LHCN-M2 (cell line): ENCODE results near the gene CSF1R. TPM values are rescaled to one million over a fixed set of nuclear protein-coding genes. Genes with fewer than 3 reads are reported as not detected.
A peak's percentile ranks its signal among the peaks of the same experiment; 100 is the strongest.

Experiments used
- DNase-seq: peaks from one replicate; pipeline ENCODE4 v3.0.0-alpha.2; 2012; ENCODE audit warnings: low read depth
- total RNA-seq: library from RNA; depleted of rRNA; stranded (reverse); fragments of >200 nt; gene quantifications from 2 replicates; pipeline ENCODE4 v1.2.3, GENCODE V29; 2014

CSF1R gene
- total RNA-seq, 1 experiment from 2014 or later, result 0.40 TPM

- no peak for DNase-seq
Measured at GRCh38 chr5:150120617-150121447, 34.5 kb upstream of the CSF1R start.

GRCh38 chr5:150120062-150120441, 33.7 kb upstream of the CSF1R start:
- no peak for DNase-seq

GRCh38 chr5:150119421-150120061, 33.2 kb upstream of the CSF1R start:
- DNase-seq, result no peak

GRCh38 chr5:150118561-150119229, 32.3 kb upstream of the CSF1R start:
- no peak for DNase-seq

DNA sequence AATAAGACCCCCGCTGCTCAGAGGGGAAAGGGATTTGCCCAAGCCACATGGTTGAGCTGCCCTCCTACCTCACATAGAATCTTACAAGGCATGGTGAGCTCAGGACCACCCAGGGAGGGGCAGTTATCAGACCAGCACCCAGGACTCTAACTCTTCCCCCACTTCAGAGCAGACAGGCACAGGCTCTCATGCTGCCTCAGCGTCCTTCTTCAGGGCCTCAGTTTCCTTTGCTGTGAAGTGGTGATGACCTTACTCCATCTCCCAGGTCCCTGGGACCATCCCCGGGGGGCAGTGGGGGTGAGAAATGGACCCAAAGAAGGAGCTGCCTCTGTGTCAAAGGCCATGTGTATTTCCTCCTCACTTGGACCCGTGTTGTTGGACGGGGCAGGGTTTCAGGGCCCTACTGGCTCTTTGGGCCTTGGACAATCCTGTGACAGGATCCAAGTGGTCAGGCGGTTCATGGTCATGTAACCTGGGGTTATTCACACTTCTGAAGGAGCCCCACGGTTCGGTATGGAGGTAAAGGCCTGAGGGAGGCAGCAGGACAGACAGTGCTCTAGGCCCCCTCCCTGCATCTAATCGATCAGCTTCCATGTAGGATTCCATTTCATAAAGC, 31.7 kb upstream of the CSF1R start:
- no peak for DNase-seq

DNA sequence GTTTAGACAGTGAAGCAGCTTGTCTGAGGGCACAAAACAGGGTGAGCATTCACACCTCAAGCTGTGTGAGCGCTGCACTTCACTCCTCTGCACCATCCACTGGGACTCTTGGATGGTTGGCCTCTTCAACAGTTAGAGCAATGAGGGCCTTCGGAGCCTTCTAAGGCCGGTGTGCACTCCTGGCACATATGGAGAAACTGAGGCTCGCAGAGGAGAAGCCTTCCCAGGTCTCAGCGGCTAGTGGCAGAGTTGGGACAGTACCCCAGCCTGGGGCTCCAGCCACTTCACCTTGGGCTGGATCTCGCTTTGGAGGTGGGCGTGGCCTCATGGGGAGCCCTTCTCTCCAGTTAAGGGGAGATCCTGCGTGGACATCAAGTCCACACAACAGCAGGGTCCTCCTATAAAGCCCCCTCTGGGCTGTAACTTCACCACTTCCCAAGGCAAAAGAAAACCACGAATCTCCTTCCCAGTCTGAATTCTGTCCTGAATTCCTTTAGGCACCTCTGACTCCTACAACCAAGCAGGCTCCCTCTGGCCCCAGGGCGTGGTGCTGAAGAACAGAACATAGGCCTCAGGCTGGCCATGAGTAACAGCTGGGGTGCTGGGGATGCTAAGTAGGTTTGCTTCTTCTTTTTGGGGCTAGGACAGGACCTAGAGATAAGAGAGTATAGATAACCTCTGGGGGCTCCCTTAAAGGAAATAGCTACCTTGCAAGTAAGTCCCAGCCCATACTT, 30.5 kb upstream of the CSF1R start:
- DNase-seq, result no peak

- no peak for DNase-seq
Measured at GRCh38 chr5:150114773-150115408, 28.5 kb upstream of the CSF1R start.

DNA sequence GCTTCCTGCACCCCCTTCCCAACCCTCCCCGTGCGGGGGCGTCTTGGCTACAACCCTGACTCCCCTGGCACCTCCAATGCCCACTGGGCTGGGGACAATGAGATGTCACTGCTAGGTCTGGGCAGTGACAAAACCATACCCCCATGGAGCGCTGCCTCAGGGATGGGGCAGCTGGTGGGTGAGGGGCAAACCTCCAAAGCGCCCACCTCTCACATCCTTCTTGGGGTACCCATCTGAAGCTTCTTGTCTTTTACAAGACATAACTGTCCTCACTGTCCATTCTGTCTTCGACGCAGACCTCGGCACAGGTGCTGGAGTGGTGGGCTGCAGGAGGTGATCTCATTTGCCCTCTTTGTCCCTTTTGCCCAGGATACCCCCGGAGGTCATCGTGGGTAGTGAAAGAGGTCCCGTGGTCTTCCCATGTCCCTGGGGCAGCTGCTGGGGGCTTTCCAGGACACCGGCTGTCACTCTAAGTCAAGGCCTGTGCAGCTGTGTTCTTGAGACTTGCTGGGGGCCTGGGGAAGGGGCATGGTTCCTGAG, 27.8 kb upstream of the CSF1R start:
- DNase-seq, result no peak

DNA sequence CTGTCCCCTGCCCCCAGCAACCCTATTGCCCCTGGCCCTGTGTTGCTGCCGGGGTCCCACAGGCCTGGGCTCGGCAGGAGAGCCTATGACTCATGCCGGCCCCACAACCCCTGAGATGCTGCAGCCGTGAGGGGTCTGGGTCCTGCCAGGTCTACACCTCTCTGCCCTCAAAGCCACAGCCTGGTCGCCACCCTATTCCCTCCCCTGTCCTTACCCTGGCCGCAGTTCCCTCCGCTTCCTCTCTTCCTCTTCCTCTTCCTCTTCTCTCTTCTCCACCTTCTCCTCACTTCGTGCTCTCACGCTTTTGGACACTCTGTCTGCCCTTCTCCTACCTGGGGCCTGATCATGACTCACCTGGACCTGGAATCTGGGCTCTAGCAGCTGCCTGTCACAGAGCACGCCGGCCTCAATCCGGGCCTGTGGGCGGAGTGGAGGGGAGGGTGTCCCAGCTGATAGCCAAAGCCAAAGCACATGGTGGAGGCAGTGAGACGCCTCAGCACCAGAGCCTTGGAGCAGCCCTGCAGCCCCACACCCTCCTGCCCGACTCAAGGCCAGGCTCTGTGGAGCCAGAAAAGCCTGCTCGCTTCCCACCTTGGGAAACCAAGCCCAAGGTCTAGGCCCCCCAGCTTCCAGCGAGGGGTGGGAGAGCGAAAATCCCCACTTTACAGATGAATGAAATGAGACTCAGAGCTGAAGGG, 26.8 kb upstream of the CSF1R start:
- DNase-seq, result no peak

- DNase-seq, result peak; percentile 79
Measured at GRCh38 chr5:150112201-150113046, 26.1 kb upstream of the CSF1R start.

GRCh38 chr5:150111122-150111521, 24.8 kb upstream of the CSF1R start:
- no peak for DNase-seq

DNA sequence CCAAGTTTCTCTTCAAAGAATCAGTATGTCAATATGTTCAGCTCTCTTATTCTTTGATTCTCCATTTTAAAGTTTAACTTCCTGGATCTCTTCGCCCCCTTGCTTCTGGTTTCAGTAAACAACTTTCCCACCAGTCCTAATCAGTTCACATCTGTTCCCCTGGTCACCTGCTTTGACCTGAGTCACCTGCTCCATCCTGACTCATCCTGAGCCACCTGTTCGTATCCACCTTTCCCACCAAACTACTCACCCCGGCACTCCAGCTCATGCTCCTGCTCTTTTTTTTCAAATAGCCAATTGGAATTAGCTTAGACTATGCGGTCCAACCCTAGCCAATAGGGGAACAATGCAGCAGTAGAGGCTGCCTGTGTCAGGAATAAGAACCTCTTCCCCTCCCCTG, 23.6 kb upstream of the CSF1R start:
- DNase-seq, result peak; percentile 44

- DNase-seq, result no peak
Measured at GRCh38 chr5:150108711-150109514, 22.6 kb upstream of the CSF1R start.

- DNase-seq, result no peak
Measured at GRCh38 chr5:150107909-150108447, 21.6 kb upstream of the CSF1R start.

DNA sequence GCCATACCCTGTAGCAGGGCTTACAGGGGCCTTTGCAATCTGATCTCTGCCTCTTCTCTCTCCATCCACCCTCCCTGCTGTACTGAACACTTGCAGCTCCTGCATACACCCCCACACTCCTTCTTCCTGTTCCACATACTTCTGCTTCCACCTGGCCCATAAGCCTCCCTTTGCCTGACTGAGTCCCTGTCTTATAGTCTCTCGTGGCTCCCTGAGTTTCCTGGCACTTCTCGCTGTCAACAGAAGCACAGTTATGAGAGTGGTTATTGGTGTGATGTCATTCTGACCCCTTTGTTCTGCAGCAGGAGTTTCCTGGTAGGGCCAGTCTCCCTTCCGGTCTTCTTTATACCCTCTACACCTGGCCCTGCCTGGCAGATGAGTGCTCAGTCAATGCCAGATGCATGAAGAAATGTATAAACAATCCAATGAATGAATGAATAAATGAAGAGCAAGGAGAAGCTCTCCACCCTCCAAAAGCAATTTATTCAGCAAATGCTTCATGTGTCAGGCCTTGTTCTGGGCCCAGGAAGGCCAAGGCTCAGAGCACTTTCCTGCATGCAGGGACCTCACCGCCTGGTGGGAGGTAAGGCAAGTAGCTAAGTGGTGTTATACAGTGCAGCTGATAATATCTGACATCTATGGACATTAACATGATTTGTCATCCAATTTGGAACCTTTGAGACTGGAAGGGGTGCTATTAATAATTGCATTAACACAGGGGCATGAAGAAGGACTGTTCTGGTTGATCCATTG, 20.5 kb upstream of the CSF1R start:
- DNase-seq, result no peak

DNA sequence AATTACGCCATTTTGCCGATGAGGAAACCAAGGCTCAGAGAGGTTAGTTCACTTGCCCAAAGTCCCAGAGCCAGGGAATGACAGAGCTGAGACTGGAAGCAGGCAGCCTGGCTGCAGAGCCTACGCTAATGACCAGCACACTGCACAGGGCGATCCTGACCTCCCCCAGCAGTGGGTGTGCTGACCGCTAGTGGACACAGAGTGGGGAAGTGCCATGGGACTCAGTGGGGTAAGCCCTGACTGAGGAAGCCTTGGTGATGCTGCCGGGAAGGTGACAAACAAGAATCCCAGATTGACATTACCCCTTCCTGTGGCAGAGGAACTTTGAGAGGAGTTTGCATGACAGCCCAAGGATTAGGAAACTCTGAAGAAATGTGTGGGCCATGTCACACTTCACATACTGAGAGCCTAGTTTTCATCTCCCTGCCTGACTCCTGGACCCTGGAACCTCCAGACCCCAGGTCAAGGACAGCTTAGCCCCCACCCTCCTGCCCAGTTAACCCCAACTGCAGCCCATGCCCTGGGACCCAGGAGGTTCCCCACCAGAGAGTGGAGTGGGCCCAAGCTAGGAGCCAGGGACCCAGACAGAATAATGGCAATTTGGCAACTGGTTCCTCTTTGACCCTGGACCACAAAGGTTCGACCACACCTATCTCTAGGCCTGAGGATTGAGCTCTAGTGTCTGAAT, 19.7 kb upstream of the CSF1R start:
- no peak for DNase-seq

DNA sequence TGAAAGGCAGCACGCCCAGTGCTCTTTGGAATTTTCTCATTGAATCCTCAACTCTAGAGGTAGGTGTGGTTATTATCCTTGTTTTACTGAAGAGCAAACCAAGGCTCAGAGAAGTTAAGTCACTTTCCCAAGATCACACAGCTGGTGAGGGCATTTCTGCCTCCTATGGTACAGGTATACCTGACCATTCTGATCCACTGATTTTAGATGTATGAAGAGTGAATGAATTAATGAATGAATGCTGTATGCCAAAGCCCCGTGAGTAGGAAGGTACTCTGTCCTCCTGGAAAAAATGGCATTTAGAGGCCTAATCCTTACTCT, 18.2 kb upstream of the CSF1R start:
- DNase-seq, result no peak
